ENCODE results near the gene CNTNAP2.

The CNTNAP2 gene

DNA sequence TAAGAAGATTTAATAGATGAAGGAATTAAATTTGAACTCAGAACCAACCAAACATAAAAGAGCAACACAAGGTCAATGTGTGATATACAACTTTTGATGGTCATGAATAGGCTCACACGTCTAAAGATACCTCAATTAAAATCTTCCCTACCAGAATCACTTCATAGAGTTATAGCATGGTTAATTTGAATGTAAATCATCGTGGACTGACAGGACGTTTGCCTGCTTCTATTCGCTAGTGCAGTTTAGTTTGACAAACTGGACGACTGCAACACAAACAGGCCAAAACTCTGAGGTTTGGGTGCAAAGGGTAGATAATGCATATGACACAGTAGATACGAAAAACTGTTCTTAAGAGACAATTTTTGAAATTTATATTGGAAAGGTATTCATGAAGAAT, 32.5 kb upstream of the CNTNAP2 start:
- ChIA-PET CTCF (no interaction called here), POLR2A (no interaction called here)
- Histone ChIP-seq H3K27ac (ENCODE audit: extremely low read depth, low read depth, low read length) (no peak overlapping the region), H3K36me3 (ENCODE audit: control insufficient read depth in 2 of 2, insufficient read depth in 1 of 2, low read length in 2 of 2) (no peaks in the 10 kb centered on the region), H3K4me3 (ENCODE audit: low read depth, low read length) (no peak overlapping the region), H3K9me3 (ENCODE audit: control insufficient read depth, insufficient read depth, low read depth, low read length) (no peaks in the 10 kb centered on the region), H3K4me1 (ENCODE audit: control insufficient read depth, insufficient read depth, low read length) (no peaks in the 10 kb centered on the region)
- TF ChIP-seq, protein P1, sequence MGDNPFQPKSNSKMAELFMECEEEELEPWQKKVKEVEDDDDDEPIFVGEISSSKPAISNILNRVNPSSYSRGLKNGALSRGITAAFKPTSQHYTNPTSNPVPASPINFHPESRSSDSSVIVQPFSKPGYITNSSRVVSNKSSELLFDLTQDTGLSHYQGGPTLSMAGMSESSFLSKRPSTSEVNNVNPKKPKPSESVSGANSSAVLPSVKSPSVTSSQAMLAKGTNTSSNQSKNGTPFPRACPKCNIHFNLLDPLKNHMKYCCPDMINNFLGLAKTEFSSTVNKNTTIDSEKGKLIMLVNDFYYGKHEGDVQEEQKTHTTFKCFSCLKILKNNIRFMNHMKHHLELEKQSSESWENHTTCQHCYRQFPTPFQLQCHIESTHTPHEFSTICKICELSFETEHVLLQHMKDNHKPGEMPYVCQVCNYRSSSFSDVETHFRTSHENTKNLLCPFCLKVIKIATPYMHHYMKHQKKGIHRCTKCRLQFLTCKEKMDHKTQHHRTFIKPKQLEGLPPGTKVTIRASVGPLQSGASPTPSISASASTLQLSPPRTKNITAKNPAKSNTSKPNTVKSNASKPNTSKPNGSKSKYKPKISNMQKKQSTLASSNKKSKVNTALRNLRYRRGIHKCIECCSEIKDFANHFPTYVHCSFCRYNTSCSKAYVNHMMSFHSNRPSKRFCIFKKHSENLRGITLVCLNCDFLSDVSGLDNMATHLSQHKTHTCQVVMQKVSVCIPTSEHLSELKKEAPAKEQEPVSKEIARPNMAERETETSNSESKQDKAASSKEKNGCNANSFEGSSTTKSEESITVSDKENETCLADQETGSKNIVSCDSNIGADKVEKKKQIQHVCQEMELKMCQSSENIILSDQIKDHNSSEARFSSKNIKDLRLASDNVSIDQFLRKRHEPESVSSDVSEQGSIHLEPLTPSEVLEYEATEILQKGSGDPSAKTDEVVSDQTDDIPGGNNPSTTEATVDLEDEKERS (tag by site-specific recombination; IDR thresholded peaks at IDR 0.05), result no peak
- TF ChIP-seq ZBTB17 (tag by site-specific recombination; IDR thresholded peaks at IDR 0.05), result no peak
- no peak for TF ChIP-seq ZNF677 (tag by site-specific recombination; IDR thresholded peaks at IDR 0.05)
- TF ChIP-seq KLF8 (tag by site-specific recombination; IDR thresholded peaks at IDR 0.05), result no peak
- TF ChIP-seq ZFP37 (tag by site-specific recombination; IDR thresholded peaks at IDR 0.05), result no peak
- no peak for TF ChIP-seq SCRT1 (tag by site-specific recombination; IDR thresholded peaks at IDR 0.05; ENCODE audit: borderline replicate concordance)
- TF ChIP-seq IKZF3 (tag by site-specific recombination; IDR thresholded peaks at IDR 0.05), result no peak
- TF ChIP-seq, protein P2, sequence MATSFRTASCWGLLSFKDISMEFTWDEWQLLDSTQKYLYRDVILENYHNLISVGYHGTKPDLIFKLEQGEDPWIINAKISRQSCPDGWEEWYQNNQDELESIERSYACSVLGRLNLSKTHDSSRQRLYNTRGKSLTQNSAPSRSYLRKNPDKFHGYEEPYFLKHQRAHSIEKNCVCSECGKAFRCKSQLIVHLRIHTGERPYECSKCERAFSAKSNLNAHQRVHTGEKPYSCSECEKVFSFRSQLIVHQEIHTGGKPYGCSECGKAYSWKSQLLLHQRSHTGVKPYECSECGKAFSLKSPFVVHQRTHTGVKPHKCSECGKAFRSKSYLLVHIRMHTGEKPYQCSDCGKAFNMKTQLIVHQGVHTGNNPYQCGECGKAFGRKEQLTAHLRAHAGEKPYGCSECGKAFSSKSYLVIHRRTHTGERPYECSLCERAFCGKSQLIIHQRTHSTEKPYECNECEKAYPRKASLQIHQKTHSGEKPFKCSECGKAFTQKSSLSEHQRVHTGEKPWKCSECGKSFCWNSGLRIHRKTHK (tag by site-specific recombination; IDR thresholded peaks at IDR 0.05), result no peak
- TF ChIP-seq ZNF624 (tag by site-specific recombination; IDR thresholded peaks at IDR 0.05), result no peak
- TF ChIP-seq GLI2 (tag by site-specific recombination; IDR thresholded peaks at IDR 0.05; ENCODE audit: borderline replicate concordance, low read depth), result no peak
- TF ChIP-seq ZBTB48 (tag by site-specific recombination; IDR thresholded peaks at IDR 0.05), result no peak
- TF ChIP-seq ZNF223 (tag by site-specific recombination; IDR thresholded peaks at IDR 0.05), result no peak

DNA sequence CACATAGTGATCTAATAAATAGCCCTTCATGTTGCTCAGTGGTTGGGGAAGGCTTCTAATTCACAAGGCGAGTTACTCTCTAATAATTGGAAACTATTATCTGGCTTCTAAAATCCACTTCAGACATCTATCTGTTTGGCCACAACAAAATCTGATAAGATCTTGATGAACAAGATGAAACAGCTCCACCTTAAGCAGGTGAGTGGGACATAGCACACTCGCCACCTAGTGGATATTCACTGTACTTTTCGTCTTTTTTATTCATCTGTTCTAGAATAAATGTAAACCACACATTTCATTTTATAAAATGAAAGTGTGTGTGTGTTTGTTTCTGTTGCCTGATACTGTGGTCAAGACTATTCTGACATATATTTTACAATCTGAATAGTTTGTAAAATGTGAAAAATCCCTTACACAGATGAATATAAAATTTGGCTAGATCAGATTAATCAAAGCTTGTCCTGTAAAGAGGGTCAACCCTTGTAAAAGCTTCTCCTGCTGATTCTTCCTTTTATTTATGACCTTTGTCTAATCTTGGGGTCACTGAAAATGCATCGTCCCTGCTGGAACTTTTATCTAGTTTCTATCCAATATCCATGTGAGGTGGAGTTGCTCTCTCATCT, 26.5 kb upstream of the CNTNAP2 start:
- no peaks in the 10 kb centered on the region for H3K4me1 ChIP-seq (ENCODE audit: control insufficient read depth, insufficient read depth, low read length)
- peak; percentile 59; the same call in 1 of the 2 replicates for TF ChIP-seq ZNF10 (tag by site-specific recombination; IDR thresholded peaks at IDR 0.05)
- TF ChIP-seq, protein P3, sequence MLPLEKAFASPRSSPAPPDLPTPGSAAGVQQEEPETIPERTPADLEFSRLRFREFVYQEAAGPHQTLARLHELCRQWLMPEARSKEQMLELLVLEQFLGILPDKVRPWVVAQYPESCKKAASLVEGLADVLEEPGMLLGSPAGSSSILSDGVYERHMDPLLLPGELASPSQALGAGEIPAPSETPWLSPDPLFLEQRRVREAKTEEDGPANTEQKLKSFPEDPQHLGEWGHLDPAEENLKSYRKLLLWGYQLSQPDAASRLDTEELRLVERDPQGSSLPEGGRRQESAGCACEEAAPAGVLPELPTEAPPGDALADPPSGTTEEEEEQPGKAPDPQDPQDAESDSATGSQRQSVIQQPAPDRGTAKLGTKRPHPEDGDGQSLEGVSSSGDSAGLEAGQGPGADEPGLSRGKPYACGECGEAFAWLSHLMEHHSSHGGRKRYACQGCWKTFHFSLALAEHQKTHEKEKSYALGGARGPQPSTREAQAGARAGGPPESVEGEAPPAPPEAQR (tag by site-specific recombination; IDR thresholded peaks at IDR 0.05), result no peak
- peak; percentile 64 for TF ChIP-seq ZNF654 (tag by site-specific recombination; IDR thresholded peaks at IDR 0.05; ENCODE audit: low read depth)
- no peak overlapping the region for H3K4me3 ChIP-seq (ENCODE audit: low read depth, low read length)
- no peak overlapping the region for H3K27ac ChIP-seq (ENCODE audit: extremely low read depth, low read depth, low read length)
- H3K36me3 ChIP-seq (ENCODE audit: control insufficient read depth in 2 of 2, insufficient read depth in 1 of 2, low read length in 2 of 2), result no peaks in the 10 kb centered on the region
- no peaks in the 10 kb centered on the region for H3K9me3 ChIP-seq (ENCODE audit: control insufficient read depth, insufficient read depth, low read depth, low read length)
- ChIA-PET POLR2A (no interaction called here), CTCF (interaction anchor here (0.5 to 2.2 kb wide), 18 partner anchors 8 to 1704 kb away, joined by 3 to 22 read pairs (median 3); no protein-coding TSS in a partner anchor)

DNA sequence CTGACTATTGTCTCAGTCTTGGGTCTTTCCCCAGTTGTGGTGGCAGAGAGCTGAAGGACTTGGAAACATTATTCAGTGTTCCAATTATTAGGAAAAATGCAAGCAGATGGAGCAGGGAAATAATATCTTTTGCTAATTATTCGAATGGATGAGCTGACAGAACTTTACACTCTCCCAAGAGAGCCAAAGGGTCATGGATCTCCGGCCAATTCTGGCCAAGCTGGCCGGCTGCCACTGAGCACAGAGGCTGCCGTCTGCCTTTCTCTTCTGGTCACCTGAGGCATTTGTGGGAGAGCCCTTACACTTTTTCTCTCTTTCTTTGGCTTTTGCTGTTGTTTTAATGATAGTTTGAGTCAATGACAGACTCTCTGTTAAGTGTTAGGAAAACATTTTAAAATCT, 22.2 kb upstream of the CNTNAP2 start:
- CTCF ChIA-PET, result interaction anchor here (0.5 kb wide), 1 partner anchor 260 kb away, joined by 3 read pairs; no protein-coding TSS in a partner anchor

More for the DNA sequence above, 22.2 kb upstream of the CNTNAP2 start:
- H3K4me1 ChIP-seq (ENCODE audit: control insufficient read depth, insufficient read depth, low read length), result no peaks in the 10 kb centered on the region
- H3K9me3 ChIP-seq (ENCODE audit: control insufficient read depth, insufficient read depth, low read depth, low read length), result no peaks in the 10 kb centered on the region
- TF ChIP-seq ZNF747 (tag by site-specific recombination; IDR thresholded peaks at IDR 0.05) (no peak), KLF1 (tag by site-specific recombination; IDR thresholded peaks at IDR 0.05) (no peak)
- H3K36me3 ChIP-seq (ENCODE audit: control insufficient read depth in 2 of 2, insufficient read depth in 1 of 2, low read length in 2 of 2), result no peaks in the 10 kb centered on the region
- no peak overlapping the region for H3K4me3 ChIP-seq (ENCODE audit: low read depth, low read length)
- H3K27ac ChIP-seq (ENCODE audit: extremely low read depth, low read depth, low read length), result no peak overlapping the region
- POLR2A ChIA-PET, result no interaction called here
